ENCODE results near the gene STAG2.
"Not testable (repeated sequence)": the region's sequence is repeated elsewhere in the genome, so short reads cannot be mapped to it uniquely, and the experiment has no call there.

The STAG2 gene

DNA sequence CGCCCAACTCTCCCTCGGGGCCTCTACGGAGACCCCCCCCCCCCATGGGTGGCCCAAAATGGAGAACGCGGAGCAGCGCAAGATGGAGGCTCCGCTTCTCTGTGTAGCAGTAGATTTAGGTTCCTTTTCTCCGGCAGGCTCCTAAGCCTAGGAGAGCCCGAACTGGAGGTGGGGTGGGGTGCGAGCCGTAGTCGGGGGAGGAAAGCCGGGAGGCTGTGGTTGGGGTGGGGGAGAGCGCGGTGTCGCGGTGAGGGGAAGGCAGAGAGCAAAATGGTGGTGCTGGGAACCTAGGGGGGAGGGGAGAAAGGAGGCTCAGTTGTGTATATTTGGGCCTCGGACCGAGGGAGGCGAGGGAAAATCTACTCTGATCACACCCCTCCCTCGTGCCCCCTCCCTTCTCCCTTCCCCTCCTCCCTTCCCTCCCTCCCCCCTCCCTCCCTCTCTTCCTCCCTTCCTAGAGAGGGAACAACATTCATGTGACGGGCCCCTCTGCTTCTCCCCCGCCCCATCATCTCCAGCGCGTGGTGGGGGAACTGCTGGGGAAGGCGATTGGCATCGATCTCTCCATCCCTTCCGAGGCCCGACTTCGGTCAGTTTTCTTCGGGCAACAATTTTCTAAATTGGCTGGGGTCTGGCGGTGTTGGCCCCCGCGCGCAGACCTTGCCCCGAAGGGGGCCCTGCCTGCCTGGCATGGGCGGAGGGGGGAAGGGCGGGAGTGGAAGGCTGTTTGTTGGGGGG lies at the start of gene STAG2:
TSS of gene STAG2 (plus strand) at position 439 of the 738 bp plus-strand sequence. CDS start 60,922 bp downstream, outside the sequence.
- DNase-seq = peak; percentile 66

DNA sequence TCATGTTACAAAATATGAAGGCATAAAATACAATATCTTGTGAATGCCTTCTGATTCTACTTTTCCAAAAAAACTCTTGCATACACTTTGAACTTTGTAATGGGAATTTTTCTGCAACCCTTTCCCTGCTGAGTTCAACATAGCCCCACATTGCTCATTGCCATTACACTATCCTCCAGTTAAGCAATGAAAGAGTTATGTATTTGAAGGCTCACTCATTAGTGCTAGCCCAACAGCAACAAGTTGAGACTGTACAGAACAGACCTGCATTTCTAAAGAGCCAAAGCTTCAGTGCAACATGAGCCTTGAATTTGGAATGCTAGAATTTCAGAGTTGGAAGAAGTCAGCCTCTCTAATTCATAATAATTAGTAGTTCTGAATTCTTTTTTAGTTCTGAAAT lies 44.4 kb upstream of the STAG2 start:
- no peak for DNase-seq

DNA sequence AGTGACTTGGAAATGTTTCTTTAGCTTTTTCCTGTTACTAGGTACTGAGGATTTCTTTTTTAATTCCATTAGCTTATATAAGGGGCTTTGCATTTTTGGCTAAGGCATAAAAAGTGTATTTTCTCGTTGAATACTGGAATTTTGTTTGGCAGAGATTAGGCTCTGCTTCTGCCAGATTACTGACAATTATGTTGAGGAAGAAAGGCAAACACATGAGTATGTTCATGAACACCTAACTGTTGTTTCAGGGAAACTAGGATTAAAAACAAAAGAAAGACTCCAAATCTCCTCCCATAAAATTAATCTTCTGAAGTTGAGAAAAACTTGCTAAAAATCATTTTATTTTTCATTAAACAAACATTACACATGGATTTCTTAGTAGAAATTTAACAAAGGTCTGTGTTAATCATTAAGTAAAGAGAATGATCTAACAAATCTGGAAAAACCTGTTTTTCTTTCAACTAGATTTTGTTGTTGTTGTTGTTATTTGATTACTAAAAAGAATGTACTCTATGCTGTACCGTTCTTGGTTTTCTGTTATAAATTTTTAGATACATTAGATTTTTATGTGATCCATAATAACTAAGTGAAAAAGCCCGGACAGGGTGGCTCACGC lies 43.3 kb upstream of the STAG2 start:
- DNase-seq = no peak

DNA sequence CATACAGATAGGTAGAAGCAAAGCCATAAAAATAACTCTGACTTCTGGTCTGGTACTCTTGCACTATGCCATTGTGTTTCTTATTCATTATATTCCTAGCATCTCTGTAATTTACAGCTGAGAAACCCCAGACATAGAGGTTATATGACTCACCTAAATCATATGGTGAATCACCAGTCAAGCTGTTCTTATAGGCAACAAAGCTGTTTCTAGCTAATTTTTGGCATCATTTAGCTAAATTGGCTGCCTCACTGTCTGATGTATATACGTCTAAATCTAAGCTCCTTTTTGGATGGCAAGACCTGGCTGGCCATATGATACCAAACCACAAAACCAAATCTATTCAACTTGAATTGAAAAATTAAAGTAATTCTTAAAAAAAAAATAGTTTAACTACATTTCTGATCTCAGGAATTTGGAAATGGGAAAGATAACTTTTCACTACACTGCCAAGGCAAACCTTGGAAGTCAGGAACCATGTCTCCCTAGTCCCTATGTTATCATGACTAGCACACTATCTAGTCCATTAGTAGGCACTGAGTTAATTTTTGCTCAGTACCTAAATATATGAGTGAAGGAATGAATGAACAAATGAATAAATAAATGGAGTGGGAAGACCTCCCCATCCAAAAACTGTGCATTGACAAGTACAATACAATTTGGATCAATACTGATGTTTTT lies 41.3 kb upstream of the STAG2 start:
- no peak for DNase-seq

DNA sequence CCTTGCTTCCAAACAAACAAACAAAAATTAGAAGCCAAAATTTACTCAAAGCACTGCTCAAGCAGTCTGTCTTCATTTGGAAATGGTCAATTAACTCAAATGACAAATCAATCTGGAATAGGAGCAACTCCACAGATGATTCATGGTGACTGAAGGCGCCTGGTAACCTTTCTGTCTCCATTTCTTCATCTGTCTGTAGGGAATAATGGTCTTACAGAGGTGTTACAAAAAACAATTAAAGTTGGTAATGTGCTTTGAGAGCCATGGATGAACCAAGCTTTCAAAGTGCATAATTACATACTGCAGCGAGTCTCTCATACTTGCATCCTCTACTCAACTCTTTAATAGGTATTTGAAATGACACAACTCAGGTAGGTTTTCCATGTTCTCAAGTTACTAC lies 38.3 kb upstream of the STAG2 start:
- DNase-seq = no peak

DNA sequence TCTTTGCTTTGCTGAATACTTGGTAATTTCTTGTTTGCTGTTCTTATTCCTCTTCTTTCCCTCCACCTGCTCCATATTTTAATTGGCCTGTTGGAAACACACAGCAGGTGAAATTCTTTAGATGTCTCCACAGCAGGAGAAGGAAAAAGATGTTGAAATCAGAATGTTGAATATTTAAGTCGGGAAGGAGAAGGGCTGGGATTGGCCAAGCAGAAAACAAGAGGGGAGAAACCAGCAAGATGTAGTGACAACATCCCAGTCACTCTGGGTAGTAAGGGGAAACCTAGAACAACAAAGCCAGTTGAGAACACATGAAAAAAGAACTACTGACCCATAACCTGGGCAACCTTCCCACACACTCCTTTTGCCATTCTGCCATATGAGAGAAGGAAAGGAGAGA lies 37.3 kb upstream of the STAG2 start:
- DNase-seq = no peak

DNA sequence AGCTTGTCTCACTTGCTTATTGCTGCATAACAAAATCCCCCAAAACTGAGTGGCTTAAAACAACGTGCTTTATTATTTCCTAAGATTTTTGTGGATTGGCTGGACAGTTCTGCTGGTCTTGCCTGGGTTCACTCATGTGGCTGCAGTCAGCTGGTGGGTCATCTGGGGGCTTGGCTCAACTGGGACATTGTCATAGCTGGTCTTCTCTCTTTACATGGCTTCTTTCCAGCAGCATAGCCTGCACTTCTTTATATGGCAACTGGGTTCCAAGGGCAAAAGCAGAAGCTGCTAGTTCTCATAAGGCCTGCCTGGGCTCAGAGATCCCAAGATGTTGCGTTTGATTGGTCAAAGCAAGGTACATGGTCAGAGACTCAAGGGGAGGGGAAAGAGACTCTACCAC lies 33.7 kb upstream of the STAG2 start:
- DNase-seq = no peak

DNA sequence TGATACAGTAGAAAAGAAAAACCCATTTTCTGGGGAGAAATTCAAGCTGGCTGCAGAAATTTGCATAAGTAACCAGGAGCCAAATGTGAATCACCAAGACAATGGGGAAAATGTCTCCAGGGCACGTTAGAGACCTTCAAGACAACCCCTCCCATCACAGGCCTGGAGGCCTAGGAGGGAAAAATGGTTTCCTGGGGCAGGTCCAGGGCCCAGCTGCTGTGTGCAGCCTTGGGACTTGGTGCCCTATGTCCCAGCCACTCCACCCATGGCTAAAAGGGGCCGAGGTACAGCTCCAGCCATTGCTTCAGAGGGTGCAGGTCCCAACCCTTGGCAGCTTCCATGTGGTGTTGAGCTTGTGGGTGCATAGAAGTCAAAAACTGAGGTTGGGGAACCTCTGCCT lies 29.5 kb upstream of the STAG2 start:
- not testable (repeated sequence) for DNase-seq

DNA sequence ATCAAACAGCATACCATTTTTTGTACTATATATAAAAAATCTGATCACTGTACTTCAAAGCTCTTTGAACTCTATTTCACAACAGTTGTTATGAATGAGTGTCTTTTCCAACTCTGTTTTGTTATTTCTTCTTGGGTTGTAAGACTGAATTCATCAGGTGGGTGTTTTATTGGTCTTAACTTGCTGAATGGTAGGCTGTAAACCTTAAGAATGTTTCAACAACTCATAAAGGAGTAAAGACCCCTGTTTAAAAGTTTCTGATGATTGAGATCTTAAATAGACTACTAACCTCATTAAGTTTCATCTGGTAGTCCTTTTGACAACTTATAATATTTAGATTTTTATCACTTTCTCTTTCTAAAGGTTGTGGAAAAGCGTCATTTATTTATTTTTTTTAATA lies 18.4 kb upstream of the STAG2 start:
- no peak for DNase-seq

DNA sequence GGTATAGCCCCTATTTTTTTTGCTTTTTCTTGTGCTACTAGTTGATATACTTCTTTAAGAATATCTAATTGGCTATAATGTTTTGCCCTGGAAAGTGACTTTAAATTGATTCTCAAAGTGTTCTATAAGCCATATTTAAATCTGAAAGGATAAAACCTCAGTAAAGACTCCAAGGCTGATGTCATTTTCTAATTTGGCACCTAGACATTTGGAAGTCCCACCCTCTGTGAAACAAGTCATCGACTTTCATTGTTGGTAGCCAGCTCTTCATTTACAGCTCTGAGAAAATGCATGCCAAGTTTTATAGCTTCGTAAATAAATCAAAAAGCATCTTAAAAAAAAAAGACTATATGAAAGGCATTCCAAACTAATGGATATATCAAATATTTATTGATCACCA lies 18.0 kb upstream of the STAG2 start:
- no peak for DNase-seq

DNA sequence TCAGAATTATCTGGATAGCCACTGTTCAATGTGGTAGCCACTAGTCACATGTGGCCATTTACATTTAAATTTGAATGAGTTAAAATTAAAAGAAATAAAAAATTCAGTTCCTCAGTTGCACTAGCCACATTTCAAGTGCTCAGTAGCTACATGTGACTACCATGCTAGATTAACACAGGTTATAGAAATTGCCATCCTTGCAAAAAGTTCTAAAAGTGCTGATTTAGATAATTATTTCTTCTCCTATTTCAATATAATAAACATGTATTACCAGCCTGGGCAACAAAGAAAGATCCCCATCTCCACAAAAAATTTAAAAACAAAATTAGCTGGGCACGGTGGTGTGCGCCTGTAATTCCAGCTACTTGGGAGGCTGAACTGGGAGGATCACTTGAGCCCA lies 11.7 kb upstream of the STAG2 start:
- no peak for DNase-seq

DNA sequence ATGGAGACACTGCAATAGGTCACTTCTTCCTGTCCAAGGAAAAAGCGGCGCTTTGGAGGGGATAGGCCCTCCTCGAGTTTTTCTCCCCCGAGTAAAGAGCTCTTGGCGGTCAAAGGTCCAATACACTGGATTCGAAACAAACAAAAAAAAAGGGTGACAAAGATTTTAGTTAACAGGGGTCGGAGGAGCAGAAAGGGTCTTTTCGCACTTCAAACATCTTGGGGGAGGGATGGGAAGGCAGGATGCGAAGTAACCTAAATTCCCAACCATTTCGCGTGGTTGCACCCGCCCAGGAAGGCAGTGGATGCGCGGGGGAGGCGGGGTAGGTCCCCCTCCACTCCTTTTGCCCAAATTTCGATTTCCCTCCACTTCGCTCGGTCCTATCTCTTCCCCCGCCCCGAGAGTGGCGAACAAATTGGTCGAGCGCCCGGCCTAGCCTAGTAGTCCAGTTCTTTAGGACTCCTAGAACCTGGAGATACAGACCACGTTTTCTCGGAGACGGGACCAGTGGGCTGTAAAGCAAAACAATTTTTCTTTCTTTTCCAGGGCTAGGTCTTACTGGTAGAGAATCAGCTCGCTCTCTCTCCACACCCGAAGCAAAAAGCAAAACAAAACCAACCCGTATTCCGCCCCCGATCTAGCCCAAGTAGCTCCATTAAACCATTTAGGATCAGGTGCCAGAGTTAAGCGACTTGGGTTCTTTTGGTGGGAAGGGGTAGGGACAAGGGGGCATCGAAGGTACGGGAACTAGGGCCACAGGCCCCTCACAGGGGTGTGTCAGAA lies 2.0 kb upstream of the STAG2 start:
- no peak for DNase-seq

DNA sequence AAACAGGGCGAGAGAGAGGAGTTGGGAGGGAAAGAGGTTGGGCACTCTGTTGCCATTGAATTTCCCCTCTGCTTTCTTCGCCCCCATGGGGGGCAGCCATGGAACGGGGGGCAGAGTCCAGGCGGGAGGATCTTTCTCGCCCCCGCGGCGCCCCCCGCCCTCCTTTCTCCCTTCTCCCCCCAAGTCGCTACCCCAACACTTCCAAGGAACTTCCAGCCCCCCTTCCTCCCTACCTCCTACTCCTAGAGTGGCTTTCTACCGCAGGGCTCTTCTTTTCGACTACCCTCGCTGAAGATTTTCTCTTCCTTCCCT lies 594 bp upstream of the STAG2 start:
- DNase-seq = no peak

DNA sequence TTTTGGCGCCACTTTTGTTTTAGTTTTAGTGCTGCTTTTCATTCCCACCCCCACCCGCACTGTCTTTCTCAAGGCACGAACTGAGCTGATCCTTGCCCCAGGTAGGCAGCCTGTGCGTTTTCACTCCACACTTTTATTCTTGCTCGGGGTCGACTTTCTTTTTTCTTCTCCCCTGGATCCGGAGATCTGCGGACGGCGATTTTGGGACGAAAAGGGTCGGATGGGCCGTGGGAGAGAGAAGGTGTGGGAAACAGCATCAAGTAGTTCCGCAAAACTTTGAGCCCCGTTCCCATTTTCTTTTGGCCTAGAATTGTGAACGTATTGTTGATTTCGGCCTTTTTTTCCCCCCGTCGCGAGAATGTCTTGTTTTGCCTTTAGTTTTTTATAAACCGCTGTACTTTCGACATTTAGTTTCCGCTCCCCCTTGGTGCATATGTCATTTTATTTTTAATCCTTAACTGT lies 531 bp downstream of the STAG2 start:
- DNase-seq = no peak

DNA sequence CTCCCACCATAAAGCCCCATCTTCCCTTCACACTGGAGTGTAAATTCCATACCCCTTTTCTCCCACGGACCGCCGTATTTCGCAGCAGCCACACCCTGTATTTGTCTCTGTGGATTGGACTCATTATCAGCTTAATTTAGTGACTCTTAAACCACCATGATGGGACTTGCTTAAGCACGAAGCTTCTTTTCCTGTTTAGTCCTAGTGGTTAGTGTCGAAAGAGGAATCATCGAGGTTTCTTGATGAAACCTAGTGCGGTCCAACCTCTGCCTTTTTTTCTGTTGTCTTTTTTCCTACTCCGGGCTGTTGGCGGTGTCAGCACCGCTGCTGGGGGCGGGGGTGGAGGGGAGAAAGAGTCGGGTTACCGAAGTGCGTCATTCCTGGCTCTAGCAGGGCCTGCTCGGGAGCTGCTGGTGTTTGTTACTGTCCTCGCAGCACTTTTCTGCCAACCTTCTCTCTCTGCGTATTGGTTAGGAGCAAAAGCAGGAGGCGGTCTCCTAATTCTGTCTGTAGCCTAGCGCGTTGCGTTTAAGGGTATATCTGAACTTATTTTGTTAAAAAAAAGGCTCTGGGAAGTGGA lies 1.4 kb downstream of the STAG2 start:
- peak; percentile 89 for DNase-seq

DNA sequence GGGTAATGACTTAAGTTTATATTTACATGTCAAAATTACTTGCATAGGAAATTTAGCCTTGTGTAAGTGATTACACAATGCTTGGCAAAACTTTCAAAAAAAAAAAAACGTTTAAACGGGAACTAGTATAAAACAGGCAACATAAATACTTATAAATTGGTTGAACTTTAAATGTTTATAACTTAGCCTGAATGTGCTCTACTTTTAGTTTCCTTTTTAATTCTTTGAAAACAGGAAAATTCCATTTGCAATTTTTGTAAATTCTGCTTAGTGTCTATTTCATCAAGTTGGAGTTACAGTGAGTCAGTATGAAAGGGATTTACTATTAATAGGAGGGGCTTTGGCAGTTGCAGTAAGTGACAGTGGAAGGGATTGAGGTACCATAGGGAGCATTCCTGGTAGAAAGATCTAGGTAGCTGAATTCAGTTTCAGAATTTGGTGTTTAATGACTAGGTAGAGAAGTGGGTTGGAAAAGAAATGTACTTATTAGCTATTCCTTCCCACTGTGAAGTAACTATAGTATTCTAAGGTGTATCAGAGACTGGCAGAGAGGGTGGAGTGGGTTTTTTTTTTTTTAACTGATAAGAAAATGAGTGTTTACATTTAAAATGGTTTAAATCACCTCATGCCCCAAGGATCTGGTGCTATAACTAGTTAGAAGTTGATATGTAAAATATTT lies 2.8 kb downstream of the STAG2 start:
- DNase-seq = no peak

DNA sequence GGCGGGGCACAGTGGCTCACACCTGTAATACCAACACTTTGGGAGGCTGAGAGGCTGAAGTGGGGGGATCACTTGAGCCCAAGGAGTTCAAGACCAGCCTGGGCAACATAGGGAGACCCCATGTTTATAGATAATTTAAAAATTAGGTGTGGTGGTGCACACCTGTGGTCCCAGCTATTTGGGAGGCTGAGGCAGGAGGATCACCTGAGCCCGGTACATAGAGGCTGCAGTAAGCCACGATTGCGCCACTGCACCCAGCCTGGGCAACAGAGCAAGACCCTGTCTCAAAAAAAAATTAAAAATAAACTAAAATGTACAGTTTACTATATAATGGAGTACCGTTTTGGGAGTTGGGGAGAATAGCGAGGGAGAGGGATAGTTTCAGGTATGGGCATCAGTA lies 4.2 kb downstream of the STAG2 start:
- DNase-seq = no peak

DNA sequence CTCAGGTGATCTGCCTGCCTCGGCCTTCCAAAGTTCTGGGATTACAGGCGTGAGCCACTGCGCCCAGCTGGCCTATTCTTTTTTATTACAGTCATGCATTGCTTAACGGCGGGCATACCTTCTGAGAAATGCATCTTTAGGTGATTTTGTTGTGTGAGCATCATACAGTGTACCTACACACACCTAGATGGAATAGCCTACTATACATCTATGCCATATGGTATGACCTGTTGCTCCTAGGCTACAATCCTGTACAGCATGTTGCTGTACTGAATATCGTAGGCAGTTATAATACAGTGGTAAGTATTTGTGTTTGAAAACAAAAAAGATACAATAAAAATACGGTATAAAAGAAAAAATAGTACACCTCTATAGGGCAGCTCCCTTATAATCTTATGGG lies 6.0 kb downstream of the STAG2 start:
- DNase-seq = no peak

DNA sequence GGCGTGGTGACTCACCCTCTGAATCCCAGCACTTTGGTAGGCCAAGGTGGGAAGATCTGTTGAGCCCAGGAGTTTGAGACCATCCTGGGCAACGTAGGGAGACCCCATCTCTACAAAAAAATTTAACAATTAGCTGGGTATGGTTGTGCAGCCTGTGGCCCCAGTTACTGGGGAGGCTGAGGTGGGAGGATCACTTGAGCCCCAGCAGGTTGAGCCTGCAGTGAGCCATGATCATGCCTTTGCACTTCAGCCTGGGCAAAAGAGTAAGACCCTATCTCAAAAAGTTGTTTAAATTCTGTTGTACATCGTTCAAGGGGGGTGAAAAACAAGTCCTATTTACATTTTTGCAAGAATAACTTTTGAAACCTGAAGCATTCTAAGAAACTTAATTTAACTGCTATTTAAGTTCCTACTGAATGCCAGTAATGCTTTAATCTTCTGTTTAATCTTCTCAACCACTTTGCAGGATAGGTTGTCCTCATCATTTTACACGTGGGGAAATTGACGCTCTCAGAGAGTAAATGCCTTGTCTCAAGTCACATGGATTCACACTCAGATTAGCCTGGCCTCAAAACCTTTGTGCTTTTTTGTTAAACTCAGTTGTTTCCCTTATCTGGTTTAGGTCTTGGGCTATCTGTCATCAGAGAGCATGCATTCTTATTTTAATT lies 7.0 kb downstream of the STAG2 start:
- no peak for DNase-seq

DNA sequence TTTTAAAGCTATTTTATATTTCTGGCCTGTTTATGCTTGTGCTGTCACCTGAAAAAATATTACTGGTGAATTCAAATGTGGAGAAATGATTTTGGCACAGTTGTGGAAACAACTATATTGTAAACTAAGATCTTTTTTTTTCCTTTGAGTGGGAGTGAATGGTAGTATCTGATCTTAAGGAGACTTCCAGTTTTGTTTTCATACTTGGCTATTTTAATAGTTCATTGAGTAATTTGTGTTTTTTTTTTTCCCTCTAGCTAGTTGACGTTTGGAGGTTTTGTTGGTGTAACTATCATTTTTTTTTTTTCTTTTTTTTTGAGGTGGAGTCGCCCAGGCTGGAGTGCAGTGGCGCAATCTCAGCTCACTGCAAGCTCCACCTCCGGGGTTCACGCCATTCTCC lies 10.5 kb downstream of the STAG2 start:
- DNase-seq = no peak

DNA sequence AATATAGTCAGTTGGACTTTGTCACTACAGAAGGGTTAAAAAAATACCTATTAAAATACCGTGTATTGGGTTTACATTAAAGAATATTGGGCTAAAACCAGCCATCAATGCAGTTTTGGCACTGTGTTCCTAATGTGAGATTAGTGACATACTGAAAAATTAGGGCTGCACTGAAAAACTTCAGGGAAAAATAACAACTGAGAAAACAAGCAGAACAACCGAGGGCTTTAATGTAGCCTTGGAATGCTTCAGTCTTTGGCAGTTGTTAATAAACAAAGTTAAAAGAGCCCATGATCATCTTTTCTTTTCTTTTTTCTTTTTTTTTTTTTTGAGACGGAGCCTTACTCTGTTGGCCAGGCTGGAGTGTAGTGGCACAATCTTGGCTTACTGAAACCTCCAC lies 12.4 kb downstream of the STAG2 start:
- no peak for DNase-seq

DNA sequence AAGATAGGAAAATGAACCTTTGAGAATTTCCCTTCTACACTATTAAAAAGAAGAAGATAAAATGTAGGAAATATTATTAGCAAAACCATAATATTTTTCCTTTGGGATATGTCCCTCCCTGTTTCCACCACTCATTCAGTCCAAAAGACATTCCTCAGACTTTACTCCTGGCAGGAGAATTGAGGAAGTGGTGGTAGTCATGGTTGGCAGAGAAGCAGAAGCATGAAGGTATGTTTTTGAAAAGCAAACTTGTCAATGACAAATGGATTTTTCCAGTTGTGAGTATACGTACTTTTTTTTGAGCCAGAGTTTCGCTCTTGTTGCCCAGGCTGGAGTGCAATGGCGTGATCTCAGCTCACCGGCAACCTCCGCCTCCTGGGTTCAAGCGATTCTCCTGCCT lies 13.7 kb downstream of the STAG2 start:
- DNase-seq = no peak

All from CD4-positive, alpha-beta T cell treated with Interferon gamma for 1 hour (primary cell).